ENCODE results near the gene TMPRSS9. TPM values are rescaled to one million over a fixed set of nuclear protein-coding genes. Genes with fewer than 3 reads are reported as not detected.
"Not testable (repeated sequence)": the region's sequence is repeated elsewhere in the genome, so short reads cannot be mapped to it uniquely, and the experiment has no call there.

The TMPRSS9 gene
- total RNA-seq, 1 donor from 2014 or later, result not detected

DNA sequence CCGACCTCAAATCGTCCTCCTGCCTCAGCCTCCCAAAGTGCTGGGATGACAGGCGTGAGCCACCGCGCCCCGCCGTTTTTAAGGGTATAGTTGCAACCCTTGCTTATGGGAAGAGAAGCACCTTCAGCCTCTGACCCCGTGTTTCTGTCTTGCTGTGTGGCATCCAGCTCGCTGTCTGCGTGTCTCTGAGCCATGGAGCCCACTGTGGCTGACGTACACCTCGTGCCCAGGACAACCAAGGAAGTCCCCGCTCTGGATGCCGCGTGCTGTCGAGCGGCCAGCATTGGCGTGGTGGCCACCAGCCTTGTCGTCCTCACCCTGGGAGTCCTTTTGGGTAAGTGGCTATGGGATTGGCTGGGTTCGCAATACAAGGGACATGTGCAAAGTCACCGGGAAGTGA, 29.5 kb downstream of the TMPRSS9 start:
- intact Hi-C loops (cut with micrococcal nuclease), result no loop called here

DNA sequence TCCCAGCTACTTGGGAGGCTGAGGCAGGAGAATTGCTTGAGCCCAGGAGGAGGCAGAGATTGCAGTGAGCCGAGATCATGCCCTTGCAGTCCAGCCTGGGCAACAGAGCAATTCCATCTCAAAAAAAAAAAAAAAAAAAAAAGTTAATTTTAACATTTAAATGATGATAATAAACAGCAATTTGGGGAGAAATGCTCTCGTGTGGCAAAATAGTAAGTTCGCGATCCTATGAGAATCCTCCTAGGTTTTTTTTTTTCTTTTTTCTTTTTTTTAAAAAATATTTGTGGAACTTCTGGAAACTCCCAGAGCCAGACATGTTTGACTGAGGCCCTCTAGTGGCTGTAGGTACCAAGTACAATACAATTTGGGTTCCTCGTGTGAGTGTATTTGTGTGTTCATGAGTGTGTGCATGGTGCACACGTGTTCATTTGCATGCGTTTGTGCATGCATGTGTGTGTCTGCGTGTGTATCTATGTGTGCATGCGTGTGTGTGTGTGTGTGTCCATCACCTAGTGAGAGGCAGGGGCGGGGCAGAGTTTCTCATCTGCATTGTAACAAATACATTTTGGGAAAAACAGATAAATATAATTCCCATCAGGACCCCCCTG, 31.2 kb downstream of the TMPRSS9 start:
- intact Hi-C loops (cut with micrococcal nuclease), result loop anchor here (1.0 to 5.0 kb wide), 6 partner anchors 64 to 240 kb away; partner anchors contain the start of genes AP3D1, PLEKHJ1 and SF3A2

DNA sequence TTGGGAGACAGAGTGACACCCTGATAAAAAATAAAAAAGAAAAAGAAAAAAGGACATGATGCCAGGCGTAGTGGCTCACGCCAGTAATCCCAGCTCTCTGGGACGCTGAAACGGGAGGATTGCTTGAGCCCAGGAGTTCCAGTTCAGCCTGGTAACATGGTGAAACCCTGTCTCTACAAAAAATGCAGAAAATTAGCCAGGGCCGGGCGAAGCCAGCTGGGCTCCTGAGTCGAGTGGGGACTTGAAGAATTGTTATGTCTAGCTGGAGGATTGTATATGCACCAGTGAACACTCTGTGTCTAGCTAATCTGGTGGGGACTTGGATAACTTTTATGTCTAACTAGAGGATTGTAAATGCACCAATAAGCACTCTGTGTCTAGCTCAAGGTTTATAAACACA, 32.3 kb downstream of the TMPRSS9 start:
- intact Hi-C loops (cut with micrococcal nuclease), result loop anchor here (5.0 kb wide), 1 partner anchor 220 kb away; no protein-coding TSS in a partner anchor

DNA sequence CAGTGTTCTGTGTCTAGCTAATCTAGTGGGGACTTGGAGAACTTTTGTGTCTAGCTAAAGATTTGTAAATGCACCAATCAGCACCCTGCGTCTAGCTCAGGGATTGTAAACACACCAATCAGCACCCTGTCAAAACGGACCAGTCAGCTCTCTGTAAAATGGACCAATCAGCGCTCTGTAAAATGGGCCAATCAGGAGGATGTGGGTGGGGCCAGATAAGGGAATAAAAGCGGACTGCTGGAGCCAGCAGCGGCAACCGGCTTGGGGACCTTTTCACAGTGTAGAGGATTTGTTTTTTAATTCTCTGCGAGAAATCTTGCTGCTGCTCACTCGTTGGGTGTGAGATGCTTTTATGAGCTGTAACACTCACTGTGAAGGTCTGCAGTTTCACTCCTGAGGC, 32.8 kb downstream of the TMPRSS9 start:
- intact Hi-C loops (cut with micrococcal nuclease), result loop anchor here (5.0 kb wide), 1 partner anchor 219 kb away; no protein-coding TSS in a partner anchor

DNA sequence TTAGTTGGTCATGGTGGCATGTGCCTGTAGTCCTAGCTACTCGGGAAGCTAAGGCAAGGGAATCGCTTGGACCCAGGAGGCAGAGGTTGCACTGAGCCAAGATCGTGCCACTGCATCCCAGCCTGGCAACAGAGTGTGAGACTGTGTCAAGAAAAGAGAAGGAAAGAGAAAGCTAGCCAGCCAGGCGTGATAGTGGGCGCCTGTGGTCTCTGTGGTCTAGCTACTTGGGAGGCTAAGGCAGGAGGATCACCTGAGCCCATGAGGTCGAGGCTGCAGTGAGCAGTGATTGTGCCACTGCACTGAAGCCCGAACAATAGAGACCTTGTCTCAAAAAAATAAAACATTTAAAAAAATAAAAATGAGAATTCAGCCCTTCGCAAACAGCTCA, 34.0 kb downstream of the TMPRSS9 start:
- intact Hi-C loops (cut with micrococcal nuclease), result loop anchor here (5.0 kb wide), 1 partner anchor 218 kb away; no protein-coding TSS in a partner anchor

DNA sequence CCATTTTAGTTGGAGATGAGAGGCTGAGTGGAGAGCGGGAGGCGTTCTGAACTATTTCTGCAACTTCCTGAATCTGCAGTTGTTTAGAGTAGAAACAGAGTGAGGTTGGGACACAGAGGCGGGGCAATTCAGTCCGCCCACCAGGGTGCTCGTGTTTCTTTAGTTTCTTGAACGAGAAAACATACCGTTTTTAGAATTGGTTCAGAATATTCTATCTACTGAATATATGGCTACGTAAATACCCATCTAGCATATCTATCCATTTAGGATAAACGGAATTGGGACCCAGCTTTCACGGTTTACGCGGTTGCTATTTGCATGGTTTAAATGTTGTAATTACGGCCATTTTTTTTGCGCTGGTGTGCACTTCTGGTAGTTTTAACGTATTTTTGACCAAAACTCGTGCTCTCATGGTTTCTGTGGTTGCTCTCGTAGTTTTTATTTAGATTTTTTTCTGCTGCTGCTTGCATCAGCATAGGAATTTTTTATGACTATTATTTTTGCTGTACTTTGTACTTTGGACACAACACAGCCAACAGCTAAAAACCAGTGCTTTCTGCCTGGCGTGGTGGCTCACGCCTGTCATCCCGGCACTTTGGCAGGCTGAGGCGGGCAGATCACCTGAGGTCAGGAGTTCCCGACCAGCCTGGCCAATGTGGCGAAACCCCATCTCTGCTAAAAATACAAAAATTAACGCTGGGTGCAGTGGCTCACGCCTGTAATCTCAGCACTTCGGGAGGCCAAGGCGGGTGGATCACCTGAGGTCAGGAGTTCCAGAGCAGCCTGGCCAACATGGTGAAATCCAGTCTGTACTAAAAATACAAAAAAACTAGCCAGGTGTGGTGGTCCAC, 34.6 kb downstream of the TMPRSS9 start:
- intact Hi-C loops (cut with micrococcal nuclease), result loop anchor here (5.0 kb wide), 1 partner anchor 218 kb away; no protein-coding TSS in a partner anchor

DNA sequence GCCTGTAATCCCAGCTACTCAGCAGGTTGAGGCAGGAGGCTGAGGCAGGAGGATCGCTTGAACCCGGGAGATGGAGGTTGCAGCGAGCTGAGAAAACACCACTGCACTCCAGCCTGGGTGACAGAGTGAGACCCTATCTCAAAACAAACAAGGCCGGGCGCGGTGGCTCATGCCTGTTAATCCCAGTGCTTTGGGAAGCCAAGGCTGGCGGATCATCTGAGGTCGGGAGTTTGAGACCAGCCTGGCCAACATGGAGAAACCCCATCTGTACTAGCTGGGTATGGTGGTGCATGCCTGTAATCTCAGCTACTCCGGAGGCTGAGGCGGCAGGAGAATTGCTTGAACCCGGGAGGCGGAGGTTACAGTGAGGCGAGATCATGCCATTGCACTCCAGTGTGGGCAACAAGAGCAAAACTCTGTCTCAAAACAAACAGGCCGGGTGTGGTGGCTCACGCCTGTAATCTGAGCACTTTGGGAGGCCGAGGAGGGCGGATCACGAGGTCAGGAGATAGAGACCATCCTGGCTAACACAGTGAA, 35.3 kb downstream of the TMPRSS9 start:
- intact Hi-C loops (cut with micrococcal nuclease), result not testable (repeated sequence)

DNA sequence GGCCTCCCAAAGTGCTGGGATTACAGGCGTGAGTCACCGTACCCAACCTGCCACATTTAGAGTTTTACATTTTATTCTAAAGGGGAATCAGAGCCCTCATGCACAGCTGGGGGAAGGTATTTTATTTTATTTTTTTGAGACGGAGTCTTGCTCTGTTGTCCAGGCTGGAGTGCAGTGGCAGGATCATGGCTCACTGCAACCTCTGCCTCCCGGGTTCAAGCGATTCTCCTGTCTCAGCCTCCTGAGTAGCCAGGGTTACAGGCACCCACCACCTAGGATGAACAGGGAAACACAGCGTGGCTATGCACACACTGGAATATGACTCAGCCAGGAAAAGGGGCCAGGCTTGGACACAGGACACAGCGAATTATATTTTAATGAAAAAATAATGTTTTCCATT, 37.1 kb downstream of the TMPRSS9 start:
- intact Hi-C loops (cut with micrococcal nuclease), result not testable (repeated sequence)

DNA sequence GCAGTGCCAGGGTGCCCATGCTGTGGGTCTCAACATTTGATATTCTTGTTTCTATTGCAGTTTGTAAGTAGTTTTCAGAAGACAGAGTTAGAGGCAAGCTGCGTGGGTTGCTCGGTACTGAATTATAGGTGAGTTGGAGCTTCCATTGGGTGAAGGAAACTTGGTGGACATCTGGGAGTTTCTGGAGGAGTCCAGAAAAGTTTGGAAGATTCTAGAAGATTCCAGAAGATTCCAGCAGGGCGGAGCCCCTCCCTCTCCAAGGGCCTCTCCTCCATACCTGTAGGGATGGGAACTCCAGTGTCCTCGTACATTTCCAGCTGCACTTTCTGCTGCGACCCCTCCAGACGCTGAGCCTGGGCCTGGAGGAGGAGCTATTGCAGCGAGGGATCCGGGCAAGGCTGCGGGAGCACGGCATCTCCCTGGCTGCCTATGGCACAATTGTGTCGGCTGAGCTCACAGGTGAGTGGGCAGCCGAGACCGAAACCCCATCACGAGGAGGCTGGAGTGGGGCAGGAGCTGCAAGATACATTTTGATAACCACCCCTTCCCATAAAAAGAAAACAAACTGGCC, 38.8 kb downstream of the TMPRSS9 start:
- intact Hi-C loops (cut with micrococcal nuclease), result no loop called here

DNA sequence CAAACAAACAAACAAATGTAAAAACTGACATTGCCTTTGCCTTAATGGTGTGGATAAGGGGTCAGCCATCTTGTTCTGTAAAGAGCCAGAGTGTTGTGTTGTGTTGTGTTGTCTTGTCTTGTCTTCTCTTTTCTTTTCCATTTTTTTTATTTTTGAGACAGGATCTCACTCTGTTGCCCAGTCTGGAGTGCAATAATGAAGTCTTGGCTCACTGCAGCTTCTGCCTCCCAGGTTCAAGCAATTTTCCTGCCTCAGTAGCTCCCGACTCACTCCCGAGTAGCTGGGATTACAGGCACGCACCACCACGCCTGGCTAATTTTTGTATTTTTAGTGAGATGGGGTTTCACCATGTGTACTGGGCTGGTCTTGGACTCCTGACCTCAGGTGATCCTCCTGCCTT, 39.5 kb downstream of the TMPRSS9 start:
- intact Hi-C loops (cut with micrococcal nuclease), result no loop called here

DNA sequence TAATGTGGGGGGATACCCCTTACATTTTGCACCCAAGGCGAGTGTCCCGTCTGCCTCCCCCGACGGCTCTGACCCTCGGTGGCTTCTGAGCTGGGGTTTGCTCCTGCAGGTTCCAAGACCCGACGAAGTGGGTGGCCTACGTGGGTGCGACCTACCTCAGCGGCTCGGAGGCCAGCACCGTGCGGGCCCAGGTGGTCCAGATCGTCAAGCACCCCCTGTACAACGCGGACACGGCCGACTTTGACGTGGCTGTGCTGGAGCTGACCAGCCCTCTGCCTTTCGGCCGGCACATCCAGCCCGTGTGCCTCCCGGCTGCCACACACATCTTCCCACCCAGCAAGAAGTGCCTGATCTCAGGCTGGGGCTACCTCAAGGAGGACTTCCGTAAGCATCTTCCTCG, 48.2 kb downstream of the TMPRSS9 start:
- intact Hi-C loops (cut with micrococcal nuclease), result no loop called here

DNA sequence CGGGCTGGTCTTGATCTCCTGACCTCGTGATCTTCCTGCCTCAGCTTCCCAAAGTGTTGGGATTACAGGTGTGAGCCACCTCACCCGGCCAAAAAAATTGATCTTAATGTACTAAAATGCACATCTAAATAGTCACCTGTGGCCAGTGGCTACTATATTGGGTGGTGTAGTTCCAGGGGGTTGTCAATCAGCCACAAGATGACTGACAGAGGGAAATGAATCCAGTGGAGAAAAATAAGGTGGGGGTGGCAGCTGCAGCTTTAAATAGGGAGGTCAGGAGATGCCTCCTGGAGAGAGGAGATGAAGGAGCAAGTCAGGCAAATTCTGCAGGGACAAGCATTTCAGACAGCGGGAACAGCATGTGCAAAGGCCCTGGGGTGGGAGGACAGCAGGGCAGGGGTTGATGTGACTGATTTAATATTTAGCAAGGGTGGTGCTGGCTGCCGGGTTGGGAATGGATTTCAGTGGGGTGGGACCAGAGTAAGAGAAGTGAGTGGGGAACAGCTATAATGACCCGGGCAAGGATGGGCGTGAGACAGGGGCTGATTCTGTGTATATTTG, 49.4 kb downstream of the TMPRSS9 start:
- intact Hi-C loops (cut with micrococcal nuclease), result no loop called here

DNA sequence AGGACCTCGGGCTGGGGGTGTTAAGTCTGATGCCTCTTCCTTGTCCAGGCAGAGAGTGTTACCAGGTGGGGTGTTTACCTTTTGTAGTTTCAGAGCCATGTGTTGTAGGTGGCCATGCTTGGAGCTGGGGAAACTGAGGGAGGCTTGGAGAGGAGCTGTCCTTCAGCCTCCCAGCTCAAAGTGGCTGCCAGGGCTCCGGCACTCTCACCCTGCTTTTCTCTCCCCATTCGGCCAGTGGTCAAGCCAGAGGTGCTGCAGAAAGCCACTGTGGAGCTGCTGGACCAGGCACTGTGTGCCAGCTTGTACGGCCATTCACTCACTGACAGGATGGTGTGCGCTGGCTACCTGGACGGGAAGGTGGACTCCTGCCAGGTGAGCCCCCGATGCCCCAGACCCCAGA, 50.0 kb downstream of the TMPRSS9 start:
- intact Hi-C loops (cut with micrococcal nuclease), result no loop called here

DNA sequence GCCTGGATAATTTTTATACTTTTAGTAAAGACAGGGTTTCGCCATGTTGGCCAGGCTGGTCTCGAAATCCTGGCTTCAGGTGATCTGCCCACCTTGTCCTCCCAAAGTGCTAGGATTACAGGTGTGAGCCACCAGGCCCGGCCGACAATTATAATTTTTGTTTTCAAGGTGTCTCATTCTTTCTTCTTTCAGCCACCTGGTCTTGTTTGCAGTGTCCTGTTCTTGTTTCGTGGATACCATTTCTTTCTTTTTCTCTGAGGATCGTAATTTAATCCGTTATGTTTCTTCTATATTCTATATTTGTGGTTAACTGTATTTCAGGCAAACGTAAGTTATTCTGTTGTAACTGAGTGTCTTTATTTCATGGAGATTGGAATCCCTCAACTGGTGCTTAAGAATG, 51.6 kb downstream of the TMPRSS9 start:
- intact Hi-C loops (cut with micrococcal nuclease), result no loop called here

DNA sequence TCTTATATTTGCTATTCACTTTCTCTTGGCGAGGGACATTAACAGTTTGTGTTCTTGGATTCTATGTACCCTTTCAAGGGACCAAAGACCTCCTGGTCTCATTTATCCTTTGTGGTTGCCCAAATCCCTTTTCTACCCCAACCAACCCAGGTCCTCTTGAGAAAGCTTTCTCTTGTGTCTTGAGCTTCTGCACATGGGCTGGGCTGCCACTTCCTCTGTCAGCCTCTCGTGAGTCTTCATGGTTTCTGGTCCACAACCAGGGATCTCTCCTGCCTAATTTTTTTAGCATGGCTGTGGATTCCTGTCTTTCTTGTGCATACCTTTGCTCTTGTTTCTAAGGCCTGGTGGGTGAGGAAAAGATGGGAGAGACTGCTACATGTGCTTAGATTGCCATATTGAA, 52.4 kb downstream of the TMPRSS9 start:
- intact Hi-C loops (cut with micrococcal nuclease), result no loop called here

DNA sequence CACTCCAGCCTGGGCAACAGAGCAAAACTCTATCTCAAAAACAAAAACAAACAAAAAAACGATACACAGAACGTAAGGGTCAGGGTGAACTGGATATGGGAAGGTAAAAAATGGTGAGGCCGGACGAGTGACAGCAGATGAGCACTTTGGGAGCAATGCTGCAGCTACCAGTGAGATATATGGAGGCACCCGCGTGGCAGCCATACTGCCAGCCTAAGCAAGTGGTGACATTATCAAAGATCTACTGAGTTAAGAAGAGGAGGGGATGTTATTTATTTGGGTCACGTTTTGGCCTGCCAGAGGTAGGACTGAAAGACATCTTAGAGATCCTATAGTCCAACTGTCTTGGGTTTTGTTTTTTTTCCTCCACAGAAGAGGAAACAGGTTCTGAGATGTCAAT, 53.1 kb downstream of the TMPRSS9 start:
- intact Hi-C loops (cut with micrococcal nuclease), result no loop called here

DNA sequence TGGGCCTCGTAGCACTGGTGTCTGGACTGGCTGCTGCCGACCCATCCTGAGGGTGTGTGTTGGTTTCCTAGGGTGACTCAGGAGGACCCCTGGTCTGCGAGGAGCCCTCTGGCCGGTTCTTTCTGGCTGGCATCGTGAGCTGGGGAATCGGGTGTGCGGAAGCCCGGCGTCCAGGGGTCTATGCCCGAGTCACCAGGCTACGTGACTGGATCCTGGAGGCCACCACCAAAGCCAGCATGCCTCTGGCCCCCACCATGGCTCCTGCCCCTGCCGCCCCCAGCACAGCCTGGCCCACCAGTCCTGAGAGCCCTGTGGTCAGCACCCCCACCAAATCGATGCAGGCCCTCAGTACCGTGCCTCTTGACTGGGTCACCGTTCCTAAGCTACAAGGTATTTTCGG, 53.6 kb downstream of the TMPRSS9 start:
- intact Hi-C loops (cut with micrococcal nuclease), result no loop called here

DNA sequence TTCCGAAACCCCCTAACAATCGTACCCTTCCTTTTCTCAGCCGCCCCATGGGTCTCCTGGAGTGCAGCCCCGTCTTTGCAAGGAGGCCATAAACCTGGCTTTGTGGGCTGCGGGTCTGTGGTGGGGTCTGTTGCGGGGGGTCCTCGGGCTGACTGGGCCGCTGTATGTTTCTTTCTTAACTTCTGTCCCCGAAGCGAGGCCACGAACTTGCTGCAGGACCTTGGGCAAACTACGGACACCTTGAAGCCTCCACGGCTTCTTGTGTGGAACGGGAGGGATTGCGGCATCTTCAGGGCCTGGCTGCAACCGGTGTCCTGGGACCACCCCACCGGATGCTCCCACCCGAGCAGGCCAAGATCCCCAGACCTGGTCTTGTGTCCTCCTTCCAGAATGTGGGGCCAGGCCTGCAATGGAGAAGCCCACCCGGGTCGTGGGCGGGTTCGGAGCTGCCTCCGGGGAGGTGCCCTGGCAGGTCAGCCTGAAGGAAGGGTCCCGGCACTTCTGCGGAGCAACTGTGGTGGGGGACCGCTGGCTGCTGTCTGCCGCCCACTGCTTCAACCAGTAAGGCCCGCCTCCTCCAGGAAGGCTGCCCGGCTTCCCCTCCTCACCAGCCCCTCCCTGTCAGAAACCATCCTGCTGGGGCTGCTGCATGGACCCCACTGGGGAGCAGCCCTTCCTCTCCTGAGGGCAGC, 55.4 kb downstream of the TMPRSS9 start:
- intact Hi-C loops (cut with micrococcal nuclease), result no loop called here

DNA sequence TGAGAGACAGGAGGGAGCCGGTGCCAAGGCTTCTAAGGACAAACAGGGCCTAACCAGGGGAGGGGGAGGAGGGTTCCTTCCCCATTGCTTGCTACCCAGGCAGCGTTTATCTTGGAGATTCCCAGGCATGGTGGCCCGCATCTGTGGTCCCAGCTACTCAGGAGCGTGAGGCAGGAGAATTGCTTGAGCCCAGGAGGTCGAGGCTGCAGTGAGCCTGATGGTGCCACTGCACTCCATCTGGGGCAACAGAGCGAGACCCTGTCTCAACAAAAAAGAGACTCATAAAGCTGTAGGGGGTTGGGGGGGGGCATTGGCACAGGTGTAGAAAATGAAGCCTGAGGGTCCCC, 55.9 kb downstream of the TMPRSS9 start:
- intact Hi-C loops (cut with micrococcal nuclease), result no loop called here

DNA sequence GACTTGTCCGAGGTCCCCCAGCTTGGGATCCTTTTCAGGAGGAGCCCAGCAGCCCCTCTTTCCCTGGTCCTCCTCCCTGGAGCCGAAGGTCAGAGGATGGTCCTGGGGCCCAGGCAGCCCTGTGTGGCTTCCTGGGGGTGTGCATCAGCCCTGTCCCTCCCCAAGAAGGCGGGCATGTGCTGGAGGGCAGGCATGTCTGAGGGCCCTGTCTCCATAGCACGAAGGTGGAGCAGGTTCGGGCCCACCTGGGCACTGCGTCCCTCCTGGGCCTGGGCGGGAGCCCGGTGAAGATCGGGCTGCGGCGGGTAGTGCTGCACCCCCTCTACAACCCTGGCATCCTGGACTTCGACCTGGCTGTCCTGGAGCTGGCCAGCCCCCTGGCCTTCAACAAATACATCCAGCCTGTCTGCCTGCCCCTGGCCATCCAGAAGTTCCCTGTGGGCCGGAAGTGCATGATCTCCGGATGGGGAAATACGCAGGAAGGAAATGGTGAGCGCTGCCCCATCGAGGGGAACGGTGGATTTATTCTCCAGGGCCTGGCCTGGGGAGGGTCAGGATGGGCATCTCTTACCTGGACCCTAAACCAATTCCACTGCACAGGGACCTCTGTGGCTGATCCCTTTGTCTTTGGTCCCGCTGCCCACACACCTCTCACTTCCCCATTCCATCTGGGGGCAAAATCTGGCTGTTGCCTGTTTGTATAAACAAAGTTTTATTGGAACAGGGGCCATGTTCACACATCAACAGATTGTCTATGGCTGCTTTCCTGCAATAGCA, 56.4 kb downstream of the TMPRSS9 start:
- intact Hi-C loops (cut with micrococcal nuclease), result no loop called here
